Medulla oblongata (tissue), 1 donor: Measurements from ENCODE around the gene GINM1.
A peak's percentile ranks its signal among the peaks of the same experiment; 100 is the strongest.

Source experiments
- DNase-seq: peaks from one replicate; pipeline ENCODE4 v3.0.0-alpha.2; 2015; ENCODE audit errors: extremely low spot score

GINM1 gene

DNA sequence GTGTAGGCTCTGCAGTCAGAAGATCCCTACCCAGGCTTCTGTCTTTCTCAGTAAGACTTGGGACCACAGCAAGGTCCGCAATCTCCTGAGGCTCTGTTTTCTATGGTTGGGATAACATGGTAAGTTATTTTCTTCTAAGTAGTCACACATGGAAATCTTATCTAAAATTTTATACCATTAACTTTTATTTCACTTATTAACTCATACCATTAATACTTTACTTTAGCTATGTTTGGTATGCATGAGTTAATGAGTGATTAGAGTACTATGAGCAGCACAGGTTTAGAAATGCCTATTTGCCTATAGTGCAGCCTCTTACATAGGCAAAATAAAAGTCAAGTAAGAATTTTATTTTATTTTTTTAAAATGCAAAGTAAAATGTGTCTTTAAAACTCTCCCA, 27.2 kb downstream of the GINM1 start:
- no peak for DNase-seq

DNA sequence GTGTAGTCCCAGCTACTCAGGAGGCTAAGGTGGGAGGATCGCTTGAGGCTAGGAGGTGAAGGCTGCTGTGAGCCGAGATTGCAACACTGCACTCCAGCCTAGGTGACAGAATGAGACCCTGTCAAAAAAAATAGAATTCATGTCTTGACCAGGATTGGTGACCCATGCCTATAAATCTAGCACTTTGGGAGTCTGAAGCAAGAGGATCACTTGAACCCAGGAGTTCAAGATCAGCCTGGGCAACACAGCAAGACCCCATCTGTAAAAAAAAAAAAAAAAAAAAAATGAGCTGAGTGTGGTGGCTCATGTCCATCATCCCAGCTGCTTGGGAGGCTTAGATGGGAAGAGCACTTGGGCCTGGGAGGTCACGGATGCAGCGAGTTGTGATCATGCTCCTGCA, 34.3 kb downstream of the GINM1 start:
- no peak for DNase-seq

DNA sequence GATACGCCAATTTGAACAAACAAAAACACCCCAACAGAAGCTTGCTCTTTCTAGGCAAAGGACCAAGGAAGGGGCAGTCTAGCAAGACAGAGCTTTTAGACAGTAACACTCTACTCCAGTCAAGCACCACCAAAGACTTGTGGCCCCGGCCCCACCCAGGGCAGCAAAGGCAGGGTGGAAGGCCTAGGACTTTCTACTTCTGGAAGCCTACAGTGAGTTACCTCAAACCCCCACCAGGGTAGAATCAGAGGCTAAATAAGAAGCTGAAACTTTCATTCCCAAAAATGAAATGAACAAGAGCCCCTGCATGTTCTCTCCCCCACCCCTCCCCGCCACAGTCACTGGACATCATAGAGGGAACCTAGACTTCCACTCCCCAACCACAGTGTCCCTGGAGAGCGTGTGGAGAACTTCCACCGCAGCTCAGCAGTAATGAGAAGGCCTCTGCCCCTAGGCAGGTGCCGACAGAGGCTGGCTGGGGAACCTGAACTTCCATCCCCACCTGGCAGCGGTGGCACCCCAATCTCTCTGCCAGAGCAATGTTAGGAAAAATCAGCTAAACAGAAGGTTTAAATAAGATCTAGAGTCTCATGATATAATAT, 42.3 kb downstream of the GINM1 start:
- DNase-seq, result peak; percentile 5

DNA sequence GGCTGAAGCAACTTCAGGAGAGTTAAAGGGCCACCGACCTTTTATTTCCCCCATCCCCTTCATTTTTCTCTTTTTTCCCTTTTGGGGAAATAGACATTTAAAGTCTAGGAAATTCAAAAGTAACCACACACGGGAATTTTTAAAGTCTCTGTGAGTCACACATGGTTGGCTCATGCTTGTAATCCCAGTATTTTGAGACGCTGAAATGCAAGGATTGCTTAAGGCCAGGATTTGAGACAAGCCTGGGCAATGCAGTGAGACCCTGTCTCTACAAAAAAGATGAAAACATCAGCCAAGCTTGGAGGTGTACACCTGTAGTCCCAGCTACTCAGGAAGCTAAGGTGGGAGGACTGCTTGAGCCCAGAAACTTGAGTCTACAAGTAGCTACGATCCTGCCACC, 48.2 kb downstream of the GINM1 start:
- no peak for DNase-seq

DNA sequence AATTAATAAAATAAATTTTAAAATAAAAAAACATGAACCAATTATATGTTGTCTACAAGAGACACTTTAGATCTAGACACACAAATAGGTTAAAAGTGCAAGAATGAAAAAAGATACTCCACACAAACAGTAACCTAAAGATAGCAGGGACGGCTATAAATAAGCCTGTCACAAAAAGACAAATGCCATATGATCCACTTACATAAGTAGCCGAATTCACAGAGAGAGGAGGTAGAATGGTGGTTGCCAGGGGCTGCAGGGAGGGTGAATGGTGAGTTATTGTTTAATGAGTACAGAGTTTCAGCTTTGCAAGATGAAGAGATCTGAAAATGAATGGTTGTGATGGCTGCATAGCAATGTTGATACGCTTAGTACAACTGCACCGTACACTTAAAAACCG, 49.6 kb downstream of the GINM1 start:
- DNase-seq, result no peak

DNA sequence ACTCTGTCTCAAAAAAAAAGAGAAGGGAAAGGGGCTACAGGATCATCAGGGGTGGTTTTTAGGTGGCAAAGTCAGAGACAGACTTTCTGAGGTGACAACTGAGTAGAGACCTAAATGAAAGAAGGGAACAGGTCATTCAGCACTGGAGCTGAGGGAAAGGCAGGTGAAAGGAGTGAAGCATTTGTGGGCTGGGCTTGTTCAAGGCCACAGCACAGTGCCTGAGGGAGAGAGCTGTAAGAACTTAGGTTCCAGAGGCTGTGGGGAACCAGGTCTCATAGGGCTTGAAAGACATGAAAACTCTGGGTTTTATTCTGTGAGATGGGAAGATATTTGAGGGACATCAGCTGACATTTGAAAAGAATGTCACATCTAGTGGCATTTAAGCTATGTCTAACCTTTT, 61.5 kb downstream of the GINM1 start:
- no peak for DNase-seq

DNA sequence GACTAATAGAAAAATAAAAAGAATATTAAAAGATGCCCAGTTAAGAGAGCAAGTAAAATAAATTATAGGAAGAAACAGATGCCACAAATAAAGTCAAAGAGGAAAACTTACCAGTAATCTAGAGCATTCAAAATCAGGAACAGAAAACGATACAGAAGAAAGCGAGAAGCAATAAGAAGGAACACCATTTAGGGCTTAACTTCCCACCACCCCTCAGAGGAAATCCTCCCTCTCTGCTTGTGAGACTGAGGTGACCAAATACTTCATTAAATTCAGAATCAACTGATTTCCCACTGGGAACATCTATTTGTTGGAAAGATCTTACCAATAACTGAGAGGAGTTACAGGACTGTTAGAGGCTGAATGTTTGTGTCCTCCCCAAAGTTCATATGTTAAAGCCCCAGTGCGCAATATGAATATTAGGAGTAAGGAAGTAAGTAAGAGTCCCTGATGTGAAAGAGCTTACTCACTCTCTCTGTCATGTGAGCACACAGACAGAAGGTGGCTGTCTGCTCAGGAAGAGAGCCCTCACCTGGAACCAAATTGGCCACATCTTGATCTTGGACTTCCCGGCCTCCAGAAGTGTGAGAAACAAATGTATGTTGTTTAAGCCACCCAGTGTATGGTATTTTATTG, 62.8 kb downstream of the GINM1 start:
- peak; percentile 42 for DNase-seq

DNA sequence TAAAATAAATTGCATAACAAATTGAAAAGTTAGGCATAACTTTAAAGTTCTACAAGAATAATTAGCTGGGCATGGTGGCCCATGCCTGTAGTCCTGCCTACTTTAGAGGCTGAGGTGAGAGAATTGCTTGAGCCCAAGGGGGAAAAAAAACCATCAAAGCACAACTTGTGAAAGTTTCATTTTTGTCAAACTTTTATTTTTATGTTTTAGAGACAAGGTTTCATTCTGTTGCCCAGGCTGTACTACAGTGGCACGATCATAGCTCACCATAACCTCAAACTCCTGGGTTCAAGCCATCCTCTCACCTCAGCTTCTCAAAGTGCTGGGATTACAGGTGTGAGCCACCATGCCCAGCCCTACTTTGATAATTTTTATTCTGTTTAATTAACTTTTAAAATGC, 68.1 kb downstream of the GINM1 start:
- DNase-seq, result no peak

DNA sequence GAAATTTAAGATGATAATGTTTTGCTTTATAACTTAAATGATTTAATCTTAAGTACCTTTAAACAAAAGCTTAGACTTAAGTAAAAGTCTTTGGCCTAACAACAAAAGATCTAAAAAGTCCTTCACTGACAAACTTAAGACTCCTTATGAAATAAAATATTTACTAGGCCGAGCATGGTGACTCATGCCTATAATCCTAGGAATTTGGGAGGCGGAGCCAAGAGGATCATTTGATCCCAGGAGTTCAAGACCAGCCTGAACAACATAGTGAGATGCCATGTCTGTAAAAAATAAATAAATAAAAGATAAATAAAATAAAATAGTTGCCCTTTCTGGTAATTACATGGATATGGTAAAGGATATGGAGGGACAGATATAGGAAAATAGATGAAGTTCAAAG, 69.9 kb downstream of the GINM1 start:
- DNase-seq, result no peak
